Activated CD8-positive, alpha-beta memory T cell treated with anti-CD3 and anti-CD28 coated beads for 1 hour (primary cell): ENCODE measurements around the gene CLDN4.

Experiments
- DNase-seq, 2 donors: peaks; one replicate each; pipeline ENCODE4 v3.0.0-alpha.2; 2020; ENCODE audit warnings: low read depth in 1 of 2; ENCODE audit errors: extremely low read depth in 1 of 2

CLDN4 gene

DNA sequence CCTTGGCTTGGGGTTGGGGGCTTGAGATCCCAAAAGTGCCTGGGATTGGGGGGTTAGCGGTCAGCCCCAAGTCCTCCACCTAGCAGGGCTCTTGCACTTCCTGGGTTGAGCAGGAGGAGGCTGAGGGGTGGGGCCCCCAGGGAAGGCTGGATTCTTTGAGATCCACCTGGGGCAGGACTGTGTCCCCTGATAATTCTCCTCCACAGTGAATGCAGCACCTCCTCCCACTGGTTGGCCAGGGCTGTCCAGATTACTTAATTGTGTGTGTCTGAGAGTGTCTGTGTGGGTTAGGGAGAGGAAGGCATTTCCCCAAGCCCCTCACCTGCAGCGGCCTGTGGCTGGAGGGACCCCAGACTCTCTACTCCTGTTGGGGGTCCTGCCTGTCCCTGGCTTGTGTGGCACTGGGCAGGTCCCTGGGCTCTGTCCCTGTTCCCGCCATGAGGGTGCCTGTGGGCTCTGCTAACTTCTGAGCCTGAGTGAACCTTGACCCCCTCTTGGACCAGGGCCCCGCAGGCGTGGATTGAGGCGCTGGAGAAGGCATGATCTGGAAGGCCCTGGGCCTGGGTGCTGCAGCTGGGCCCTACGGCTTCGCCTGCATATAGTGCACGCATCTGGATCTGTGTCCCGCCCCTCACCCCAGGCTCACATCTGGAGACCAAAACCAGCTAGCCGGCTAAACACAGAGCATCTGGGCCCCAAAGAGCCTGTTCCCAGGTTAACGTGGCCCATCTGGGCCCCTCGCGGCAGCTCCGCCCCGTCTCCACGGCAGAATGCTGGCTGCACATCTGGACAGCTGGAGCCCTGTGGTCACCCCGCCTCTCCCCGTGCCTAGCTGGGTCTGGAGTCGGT lies 40.6 kb downstream of the CLDN4 start:
- no peak for DNase-seq

DNA sequence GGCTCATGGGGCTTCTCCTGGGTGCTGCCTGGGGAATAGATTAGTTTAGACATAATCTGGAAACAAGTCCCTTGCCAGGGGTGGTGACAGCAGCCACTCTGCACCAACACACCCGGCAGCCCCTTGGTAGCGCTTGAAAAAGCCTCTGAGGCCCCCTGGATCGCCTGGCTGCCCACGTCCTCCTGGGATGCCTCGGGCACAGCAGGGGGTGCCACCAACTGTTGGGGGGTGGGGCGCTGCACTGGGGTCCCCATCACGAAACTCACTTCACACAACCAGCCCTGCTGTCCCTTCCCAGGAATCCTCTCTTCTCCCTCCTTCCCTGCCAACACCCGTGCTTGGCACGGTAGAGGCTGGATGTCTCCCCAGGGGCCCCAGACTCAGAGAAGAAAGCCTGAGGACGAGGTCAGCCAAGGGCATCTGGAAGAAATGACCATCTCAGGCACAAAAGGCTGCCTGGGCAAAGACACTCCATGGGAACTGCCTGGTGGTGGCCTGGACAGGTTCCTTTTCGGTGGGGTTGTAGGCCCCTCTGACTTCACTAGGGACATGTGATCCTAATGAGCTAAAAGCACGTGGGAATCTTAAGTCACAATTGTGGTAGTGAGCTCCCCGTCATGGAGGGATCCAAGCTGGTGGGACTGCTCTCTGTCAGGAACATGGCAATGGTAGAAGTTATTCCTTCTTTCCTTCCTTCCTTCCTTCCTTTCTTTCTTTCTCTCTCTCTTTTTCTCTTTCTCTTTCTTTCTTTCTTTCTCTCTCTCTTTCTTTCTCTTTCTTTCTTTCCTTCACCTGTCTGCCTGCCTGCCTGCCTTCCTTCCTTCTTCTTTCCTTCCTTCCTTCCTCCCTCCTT lies 41.5 kb downstream of the CLDN4 start:
- no peak for DNase-seq

DNA sequence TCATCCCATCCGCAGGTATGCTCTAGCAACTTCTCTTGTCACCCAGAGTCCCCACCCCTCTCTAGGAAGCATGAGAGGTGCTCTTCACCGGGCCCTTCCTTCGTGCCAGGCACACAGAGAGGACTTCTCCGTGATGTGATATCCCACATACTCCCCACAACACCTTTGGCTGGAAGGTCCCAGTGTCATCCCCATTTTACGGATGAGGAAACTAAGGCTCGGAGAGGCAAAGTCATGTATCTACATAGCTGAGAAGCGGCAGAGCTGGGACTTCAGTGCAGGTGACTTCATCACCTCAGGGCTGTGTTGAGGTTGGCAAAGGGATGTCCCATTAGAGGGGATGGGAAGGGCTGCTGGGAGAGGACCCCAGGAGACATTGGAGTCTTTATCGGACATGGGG lies 45.6 kb downstream of the CLDN4 start:
- no peak for DNase-seq

DNA sequence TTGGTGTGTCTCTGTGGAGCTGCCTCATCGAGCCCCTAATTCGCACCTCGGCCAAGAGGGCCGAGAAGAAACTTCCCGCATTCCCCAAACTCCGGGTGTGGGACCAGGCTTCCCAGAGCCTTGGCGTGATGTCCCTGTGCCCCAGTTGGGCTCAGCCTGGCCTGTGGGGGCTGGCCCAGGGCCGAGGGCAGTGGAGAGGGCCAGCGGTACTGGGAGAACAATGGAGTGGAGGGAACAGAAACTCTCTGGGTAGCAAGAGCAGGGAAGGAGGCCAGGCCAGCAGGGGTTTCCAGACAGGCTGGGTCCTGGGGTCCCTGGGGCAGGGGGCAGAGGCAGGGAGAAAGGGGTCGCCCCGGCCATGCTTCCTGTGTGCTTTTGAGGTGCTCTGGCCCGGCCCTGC lies 46.2 kb downstream of the CLDN4 start:
- DNase-seq = no peak

DNA sequence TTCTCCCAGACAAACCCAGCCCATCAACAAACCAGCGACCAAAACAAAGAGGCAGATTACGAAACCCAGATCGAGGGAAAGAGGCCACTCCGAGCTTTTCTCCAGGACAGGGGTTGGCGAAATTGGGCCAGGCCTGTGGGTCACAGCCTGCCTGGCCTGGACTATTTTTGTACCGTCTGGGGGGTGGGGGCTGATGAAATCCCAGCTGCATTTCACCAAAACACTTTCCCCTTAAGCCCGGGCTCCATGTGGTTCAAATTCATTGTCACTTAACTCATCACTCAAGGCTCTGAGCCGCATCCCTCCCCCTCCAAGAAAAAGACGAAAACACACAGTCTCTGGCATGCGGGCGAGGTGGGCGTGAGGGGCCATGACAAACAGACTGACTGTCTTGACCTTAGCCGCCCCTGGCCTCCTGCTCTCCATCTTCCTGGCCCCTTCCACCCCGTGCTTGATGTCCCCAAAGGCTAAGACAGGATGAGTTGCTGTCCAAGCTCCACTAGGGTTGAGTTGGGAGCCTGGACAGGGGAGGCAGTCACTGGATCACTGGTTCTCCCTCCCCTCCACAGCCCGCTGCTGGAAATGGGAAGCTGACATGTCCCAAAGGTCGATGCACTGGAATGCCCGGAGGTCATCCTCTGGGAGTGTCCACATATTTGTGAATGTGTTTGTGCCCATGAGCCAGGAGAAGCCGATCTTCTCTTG lies 49.3 kb downstream of the CLDN4 start:
- no peak for DNase-seq

DNA sequence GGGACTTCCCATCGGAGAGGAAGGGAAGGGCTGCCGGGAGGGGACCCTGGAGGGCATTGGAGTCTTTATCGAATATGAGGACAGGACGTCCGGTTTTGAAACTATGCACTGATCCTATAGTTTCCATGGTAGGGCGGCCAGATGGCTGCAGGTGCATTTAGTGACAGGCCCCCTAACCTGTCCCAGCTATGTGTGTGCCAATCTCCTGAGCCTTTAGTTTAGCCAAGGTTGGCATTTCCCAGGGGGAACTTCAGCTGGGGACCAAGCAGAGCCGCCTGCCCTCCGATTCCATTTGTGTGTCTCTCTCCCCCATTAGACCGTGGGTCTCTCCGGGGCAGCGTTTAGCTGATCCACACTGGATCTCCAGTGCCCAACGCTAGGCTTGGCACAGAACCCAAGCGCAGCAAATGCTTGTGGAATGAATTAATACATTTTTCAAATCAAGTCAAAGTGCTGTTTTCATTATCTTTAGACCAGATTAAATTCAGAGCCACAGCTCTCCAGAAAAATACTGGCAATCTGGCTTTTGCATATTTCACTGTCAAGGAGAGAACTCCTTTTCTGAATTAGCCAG lies 50.0 kb downstream of the CLDN4 start:
- no peak for DNase-seq

DNA sequence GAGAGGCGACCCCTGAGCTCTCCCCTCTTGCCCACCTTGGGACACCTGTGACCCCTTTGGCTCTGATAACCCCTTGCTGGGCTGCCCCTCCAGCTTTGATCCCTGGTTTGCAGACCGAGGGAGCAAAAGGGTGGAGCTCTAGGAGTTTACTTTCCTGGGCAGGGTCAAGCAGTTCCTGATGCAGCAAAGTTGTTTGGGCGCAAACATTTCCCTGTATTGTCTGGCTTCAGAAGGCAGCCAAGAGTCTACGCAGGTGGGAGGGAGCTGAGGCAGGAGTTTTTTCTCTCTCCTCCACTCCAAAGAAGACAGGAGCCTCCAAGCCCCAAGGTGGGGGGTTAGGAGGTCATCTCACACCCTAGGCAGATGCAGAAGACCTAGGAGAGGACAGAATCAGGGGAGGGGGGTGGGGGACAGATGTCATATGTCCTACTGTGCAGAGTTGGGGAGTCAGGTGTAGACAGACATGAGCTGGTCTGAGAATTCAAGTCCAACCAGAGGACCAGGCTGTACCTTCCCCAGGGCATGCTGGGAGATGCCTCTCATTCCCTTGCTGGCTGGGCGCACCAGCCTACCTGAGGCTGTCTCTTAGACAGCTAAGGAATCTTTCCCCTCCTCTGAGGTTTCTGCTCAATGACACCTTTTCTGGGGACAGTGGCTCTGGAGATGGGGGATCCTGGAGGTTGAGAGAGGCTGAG lies 50.7 kb downstream of the CLDN4 start:
- no peak for DNase-seq

DNA sequence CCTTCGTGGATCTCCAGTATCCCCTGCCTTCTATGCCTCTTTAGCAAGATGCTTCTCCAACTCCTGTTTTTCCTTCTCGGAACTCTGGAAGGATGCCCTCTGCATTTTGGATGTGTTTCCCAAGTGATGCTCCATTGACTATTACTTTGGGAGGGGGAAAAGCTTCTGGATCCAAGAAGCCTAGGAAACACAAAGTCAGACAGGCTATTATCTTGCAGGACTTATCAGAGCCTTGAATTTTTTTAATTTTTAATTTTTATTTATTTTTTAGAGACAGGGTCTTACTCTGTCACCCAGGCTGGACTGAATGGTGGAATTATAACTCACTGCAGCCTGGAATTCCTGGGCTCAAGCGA lies 51.2 kb downstream of the CLDN4 start:
- no peak for DNase-seq
